ENCODE results near the gene CACNA1S. TPM values are rescaled to one million over a fixed set of nuclear protein-coding genes. Genes with fewer than 3 reads are reported as not detected.

The CACNA1S gene
- total and polyA plus RNA-seq, 2 of the 8 experiments (the other 6 are each of a cell fraction or from before 2014, with no cell fraction given) = 0.06 TPM; not detected in 1

DNA sequence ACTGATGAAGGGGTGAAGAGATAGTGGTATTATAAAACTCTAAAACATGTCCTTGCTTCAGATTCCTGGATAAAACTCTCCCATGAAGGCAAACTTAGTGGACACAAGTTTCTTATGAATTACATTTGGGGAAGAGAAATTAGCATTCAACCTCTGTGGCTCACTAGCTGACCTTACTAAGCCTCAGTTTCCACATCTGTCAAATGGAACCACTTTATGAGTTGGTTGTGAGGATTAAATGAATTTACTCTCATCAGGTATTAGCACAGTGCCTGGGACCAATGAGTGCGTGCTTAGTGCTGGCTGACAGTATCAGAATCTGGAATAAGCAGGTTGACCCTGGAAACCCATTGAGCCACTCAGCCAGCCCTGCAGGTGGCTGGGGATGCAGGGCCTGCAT is 2.6 kb downstream of the CACNA1S start:
- Histone ChIP-seq H4K5ac (ENCODE audit: insufficient read length, low read depth, low read length) (no peak overlapping the region), H2BK12ac (ENCODE audit: low read depth, low read length) (no peak overlapping the region), H4K8ac (ENCODE audit: extremely low read depth, insufficient read depth, low read length) (no peak overlapping the region), H3K9me3 (ENCODE audit: insufficient read depth in 2 of 2, low read depth in 1 of 2, low read length in 1 of 2) (no peaks in the 10 kb centered on the region), H2BK20ac (ENCODE audit: low read length) (no peak overlapping the region), H3K56ac (replicated peaks; ENCODE audit: insufficient read length, low read depth, low read length) (no peak overlapping the region), H3K4me1 (replicated peaks in 1 of 4; ENCODE audit: control insufficient read depth in 3 of 4, insufficient read depth in 4 of 4, low read length in 3 of 4) (peaks cover 0 to 9% (median 3%) of the 10 kb centered on the region in 4 experiments; a peak in 3 of 7 replicates), H3K4ac (replicated peaks; ENCODE audit: insufficient read length, low read depth, low read length) (no peak overlapping the region), H2BK120ac (replicated peaks; ENCODE audit: low read depth, low read length) (no peak overlapping the region), H4K91ac (replicated peaks; ENCODE audit: insufficient read length, low read length) (no peak overlapping the region), H2BK5ac (ENCODE audit: low read depth, low read length) (no peak overlapping the region), H3K79me2 (ENCODE audit: control insufficient read depth in 1 of 2, insufficient read depth in 2 of 2, low read length in 2 of 2) (no peaks in the 10 kb centered on the region), H3K18ac (ENCODE audit: extremely low read depth, low read length) (no peak overlapping the region), H2BK15ac (ENCODE audit: low read length) (no peak overlapping the region), H3K9ac (replicated peaks in 1 of 4; ENCODE audit: extremely low read depth in 1 of 4, low read depth in 3 of 4, low read length in 3 of 4) (no peak overlapping the region), H3K79me1 (ENCODE audit: low read depth, low read length) (no peaks in the 10 kb centered on the region), H3K14ac (ENCODE audit: insufficient read length) (no peak overlapping the region), H3K4me3 (ENCODE audit: extremely low read depth in 1 of 4, insufficient read depth in 2 of 4, low read depth in 3 of 4, low read length in 4 of 4) (no peak overlapping the region), H3K23me2 (ENCODE audit: low read depth, low read length) (peaks cover 4% of the 10 kb centered on the region; the same call in 1 of the 2 replicates), H3K4me2 (ENCODE audit: insufficient read depth in 1 of 2, low read depth in 2 of 2, low read length in 2 of 2) (no peak overlapping the region), H3K27ac (ENCODE audit: low read depth, low read length) (no peak overlapping the region), H2AK5ac (ENCODE audit: low read depth, low read length) (no peak overlapping the region), H2AFZ (ENCODE audit: low read length) (no peak overlapping the region), H3K23ac (ENCODE audit: insufficient read length) (no peak overlapping the region), H4K20me1 (replicated peaks in 1 of 2; ENCODE audit: control insufficient read depth in 1 of 2, insufficient read depth in 2 of 2, low read length in 2 of 2) (no peaks in the 10 kb centered on the region), H3K27me3 (replicated peaks in 1 of 4; ENCODE audit: control insufficient read depth in 3 of 4, extremely low read depth in 1 of 4, insufficient read depth in 3 of 4, low read length in 3 of 4) (peaks cover 0 to 7% (median 4%) of the 10 kb centered on the region in 4 experiments; a peak in 4 of 7 replicates), H3K36me3 (ENCODE audit: control insufficient read depth in 2 of 4, insufficient read depth in 4 of 4, low read length in 3 of 4) (no peaks in the 10 kb centered on the region)
- ChIA-PET POLR2A (ENCODE audit: partially characterized antibody) (interaction anchor here (1.0 kb wide), 1 partner anchor 24 kb away, joined by 6 read pairs; no protein-coding TSS in a partner anchor), CTCF (ENCODE audit: partially characterized antibody) (interaction anchor here (0.9 to 5.9 kb wide), 5 partner anchors 10 to 138 kb away, joined by 3 to 44 read pairs (median 15); no protein-coding TSS in a partner anchor)
- DNase-seq (ENCODE audit: low read depth in 1 of 2, low spot score in 2 of 2) (no peak), FAIRE-seq (no peak)
- WGBS, 2 experiments (ENCODE audit: extremely low coverage in 1 of 2, insufficient coverage in 1 of 2, insufficient read length in 1 of 2, insufficient replicate concordance in 2 of 2, low coverage in 1 of 2, low lambda C conversion rate in 2 of 2, missing lambda C conversion rate in 1 of 2) = 69% methylated on average over 1 of the region's 1 CpG; no CpG with 5 or more reads in 1 of the 2 experiments
- TF ChIP-seq GTF2F1 (IDR thresholded peaks at IDR 0.05; ENCODE audit: borderline replicate concordance, low read depth, low read length) (no peak), CBX5 (IDR thresholded peaks at IDR 0.05; ENCODE audit: low read depth, low read length) (no peak), ASH2L (IDR thresholded peaks at IDR 0.05; ENCODE audit: low read length) (no peak), TBP (IDR thresholded peaks at IDR 0.05; ENCODE audit: low read depth, low read length) (no peak), ATF3 (IDR thresholded peaks at IDR 0.05; ENCODE audit: insufficient read depth, low read depth, low read length) (no peak), FOSL1 (IDR thresholded peaks at IDR 0.05; ENCODE audit: insufficient read depth, low read depth, low read length) (no peak), EZH2 (IDR thresholded peaks at IDR 0.05; ENCODE audit: low read depth, low read length, severe bottlenecking) (no peak), SIN3A (conservative IDR thresholded peaks at IDR 0.05 in 1 of 2, IDR thresholded peaks at IDR 0.05 in 1 of 2; ENCODE audit: low read depth in 1 of 2, low read length in 2 of 2) (no peak), BACH1 (IDR thresholded peaks at IDR 0.05; ENCODE audit: low read length) (no peak), PHF8 (conservative IDR thresholded peaks at IDR 0.05; ENCODE audit: low read depth, low read length) (no peak), CHD1 (IDR thresholded peaks at IDR 0.05; ENCODE audit: low read depth, low read length) (no peak), JUN (IDR thresholded peaks at IDR 0.05; ENCODE audit: low read depth, low read length) (no peak), E2F6 (IDR thresholded peaks at IDR 0.05) (no peak)

Measured in H1 (cell line).